ENCODE data around the gene MTHFD2L. TPM values are rescaled to one million over a fixed set of nuclear protein-coding genes. Genes with fewer than 3 reads are reported as not detected.

Gene MTHFD2L
- total RNA-seq, 1 experiment from 2014 or later, result 11.6 TPM

GRCh38 chr4:74111306-74111975, 46.5 kb upstream of the MTHFD2L start:
- no peak for DNase-seq
- intact Hi-C loops (cut with micrococcal nuclease; ENCODE audit: unreplicated experiment), result no loop called here
- no peak overlapping the region for H3K27ac Mint-ChIP-seq (ENCODE audit: unreplicated experiment)
- H3K27me3 ChIP-seq (replicated peaks; ENCODE audit: control insufficient read depth, insufficient read depth, low read length), result no peaks in the 10 kb centered on the region
- BruUV-seq (replicated peaks), result no TSS peak
- CTCF ChIA-PET, result interaction anchor here (1.0 kb wide), 1 partner anchor 23 kb away, joined by 4 read pairs; no protein-coding TSS in a partner anchor
- no peak overlapping the region for H3K4me3 ChIP-seq (ENCODE audit: low read depth, low read length)
- H3K9me3 Mint-ChIP-seq (ENCODE audit: unreplicated experiment), result no peaks in the 10 kb centered on the region
- H3K27me3 Mint-ChIP-seq (ENCODE audit: insufficient read depth, unreplicated experiment), result no peaks in the 10 kb centered on the region
- no peak overlapping the region for H3K4me3 Mint-ChIP-seq (ENCODE audit: unreplicated experiment)
- H3K36me3 ChIP-seq (ENCODE audit: control insufficient read depth, insufficient read depth, low read length), result no peaks in the 10 kb centered on the region
- no peak for TF ChIP-seq CTCF (IDR thresholded peaks at IDR 0.05; ENCODE audit: insufficient read depth in 1 of 2, low read depth in 1 of 2, low read length in 1 of 2, severe bottlenecking in 1 of 2, unreplicated experiment in 1 of 2)
- H3K36me3 Mint-ChIP-seq (ENCODE audit: insufficient read depth, unreplicated experiment), result no peaks in the 10 kb centered on the region
- H3K4me1 Mint-ChIP-seq (ENCODE audit: low read depth, unreplicated experiment), result peaks cover 16% of the 10 kb centered on the region
- peaks cover 17% of the 10 kb centered on the region for H3K4me1 ChIP-seq
- POLR2A ChIA-PET, result no interaction called here
- H3K9me3 ChIP-seq, result no peaks in the 10 kb centered on the region

GRCh38 chr4:74111990-74112389, 45.9 kb upstream of the MTHFD2L start:
- H3K36me3 Mint-ChIP-seq (ENCODE audit: insufficient read depth, unreplicated experiment), result no peaks in the 10 kb centered on the region
- Histone ChIP-seq H3K9me3 (no peaks in the 10 kb centered on the region), H3K36me3 (ENCODE audit: control insufficient read depth, insufficient read depth, low read length) (no peaks in the 10 kb centered on the region), H3K4me1 (peaks cover 17% of the 10 kb centered on the region), H3K27me3 (replicated peaks; ENCODE audit: control insufficient read depth, insufficient read depth, low read length) (no peaks in the 10 kb centered on the region), H3K4me3 (ENCODE audit: low read depth, low read length) (no peak overlapping the region)
- peaks cover 17% of the 10 kb centered on the region for H3K4me1 Mint-ChIP-seq (ENCODE audit: low read depth, unreplicated experiment)
- POLR2A ChIA-PET, result no interaction called here
- no peaks in the 10 kb centered on the region for H3K27me3 Mint-ChIP-seq (ENCODE audit: insufficient read depth, unreplicated experiment)
- no peak for TF ChIP-seq CTCF (IDR thresholded peaks at IDR 0.05; ENCODE audit: insufficient read depth in 1 of 2, low read depth in 1 of 2, low read length in 1 of 2, severe bottlenecking in 1 of 2, unreplicated experiment in 1 of 2)
- no peaks in the 10 kb centered on the region for H3K9me3 Mint-ChIP-seq (ENCODE audit: unreplicated experiment)
- H3K27ac Mint-ChIP-seq (ENCODE audit: unreplicated experiment), result no peak overlapping the region
- H3K4me3 Mint-ChIP-seq (ENCODE audit: unreplicated experiment), result no peak overlapping the region
- no peak for DNase-seq
- CTCF ChIA-PET, result interaction anchor here (1.0 kb wide), 1 partner anchor 22 kb away, joined by 4 read pairs; no protein-coding TSS in a partner anchor
- no TSS peak for BruUV-seq (replicated peaks)
- intact Hi-C loops (cut with micrococcal nuclease; ENCODE audit: unreplicated experiment), result no loop called here

GRCh38 chr4:74112399-74113105, 45.4 kb upstream of the MTHFD2L start:
- Mint-ChIP-seq H3K9me3 (ENCODE audit: unreplicated experiment) (no peaks in the 10 kb centered on the region), H3K27ac (ENCODE audit: unreplicated experiment) (no peak overlapping the region), H3K4me3 (ENCODE audit: unreplicated experiment) (no peak overlapping the region), H3K27me3 (ENCODE audit: insufficient read depth, unreplicated experiment) (no peaks in the 10 kb centered on the region), H3K4me1 (ENCODE audit: low read depth, unreplicated experiment) (peaks cover 22% of the 10 kb centered on the region), H3K36me3 (ENCODE audit: insufficient read depth, unreplicated experiment) (no peaks in the 10 kb centered on the region)
- H3K36me3 ChIP-seq (ENCODE audit: control insufficient read depth, insufficient read depth, low read length), result no peaks in the 10 kb centered on the region
- no peaks in the 10 kb centered on the region for H3K27me3 ChIP-seq (replicated peaks; ENCODE audit: control insufficient read depth, insufficient read depth, low read length)
- POLR2A ChIA-PET, result no interaction called here
- H3K9me3 ChIP-seq, result no peaks in the 10 kb centered on the region
- H3K4me3 ChIP-seq (ENCODE audit: low read depth, low read length), result no peak overlapping the region
- intact Hi-C loops (cut with micrococcal nuclease; ENCODE audit: unreplicated experiment), result no loop called here
- BruUV-seq (replicated peaks), result no TSS peak
- peaks cover 17% of the 10 kb centered on the region for H3K4me1 ChIP-seq
- DNase-seq, result no peak
- TF ChIP-seq CTCF (IDR thresholded peaks at IDR 0.05; ENCODE audit: insufficient read depth in 1 of 2, low read depth in 1 of 2, low read length in 1 of 2, severe bottlenecking in 1 of 2, unreplicated experiment in 1 of 2), result no peak
- CTCF ChIA-PET, result interaction anchor here (1.0 kb wide), 1 partner anchor 22 kb away, joined by 4 read pairs; no protein-coding TSS in a partner anchor
